GM12891 (cell line): Measurements from ENCODE around the gene PANK4.

Experiments used
- DNase-seq: peaks from one replicate; pipeline ENCODE4 v3.0.0; 2011; ENCODE audit warnings: low spot score; ENCODE audit not compliant: insufficient read length
- FAIRE-seq: peaks from 2 replicates; lab custom pipeline; 2011; peaks lifted over from hg19 to GRCh38; lab: Jason Lieb, UNC
- PAX5 ChIP-seq: IDR thresholded peaks from 2 replicates; pipeline ENCODE4 v1.6.1; 2011; ENCODE audit warnings: low read length, moderate library complexity, mild to moderate bottlenecking; ENCODE audit not compliant: insufficient read depth, severe bottlenecking
- POLR2A ChIP-seq: IDR thresholded peaks from 2 replicates; pipeline ENCODE4 v1.6.1; 2011; ENCODE audit warnings: low read depth, low read length, control low read depth
- POLR2AphosphoS5 ChIP-seq: IDR thresholded peaks from 2 replicates; pipeline ENCODE4 v1.6.1; 2011; ENCODE audit warnings: low read depth, low read length, control low read depth
- POU2F2 ChIP-seq: IDR thresholded peaks from 2 replicates; pipeline ENCODE4 v1.6.1; 2011; ENCODE audit warnings: low read depth, mild to moderate bottlenecking, control low read depth, low read length, moderate library complexity
- SPI1 ChIP-seq: IDR thresholded peaks from 2 replicates; pipeline ENCODE4 v1.6.1; 2011; ENCODE audit warnings: low read depth, low read length, control low read depth
- TAF1 ChIP-seq: IDR thresholded peaks from 2 replicates; pipeline ENCODE4 v1.6.1; 2011; ENCODE audit warnings: low read depth, low read length, control low read depth

PANK4 gene

GRCh38 chr1:2566101-2567045, 40.0 kb upstream of the PANK4 start:
- TF ChIP-seq POU2F2 = no peak
- TF ChIP-seq POLR2AphosphoS5 = no peak
- no peak for TF ChIP-seq POLR2A
- TF ChIP-seq TAF1 = no peak
- no peak for TF ChIP-seq SPI1
- TF ChIP-seq PAX5 = no peak
- DNase-seq = no peak
- FAIRE-seq = no peak

- FAIRE-seq (no peak), DNase-seq (no peak)
- TF ChIP-seq POLR2A (no peak), POLR2AphosphoS5 (no peak), TAF1 (no peak), POU2F2 (no peak), PAX5 (no peak), SPI1 (no peak)
Observed at GRCh38 chr1:2564815-2565374, 38.5 kb upstream of the PANK4 start.

GRCh38 chr1:2564006-2564814, 37.8 kb upstream of the PANK4 start:
- DNase-seq (no peak), FAIRE-seq (no peak)

DNA sequence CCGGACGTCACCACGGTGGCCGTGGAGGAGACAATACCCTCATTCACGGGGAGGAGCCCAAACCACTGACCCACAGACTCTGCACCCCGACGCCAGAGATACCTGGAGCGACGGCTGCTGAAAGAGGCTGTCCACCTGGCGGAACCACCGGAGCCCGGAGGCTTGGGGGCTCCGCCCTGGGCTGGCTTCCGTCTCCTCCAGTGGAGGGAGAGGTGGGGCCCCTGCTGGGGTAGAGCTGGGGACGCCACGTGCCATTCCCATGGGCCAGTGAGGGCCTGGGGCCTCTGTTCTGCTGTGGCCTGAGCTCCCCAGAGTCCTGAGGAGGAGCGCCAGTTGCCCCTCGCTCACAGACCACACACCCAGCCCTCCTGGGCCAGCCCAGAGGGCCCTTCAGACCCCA, 36.8 kb upstream of the PANK4 start:
- DNase-seq (no peak), FAIRE-seq (no peak)
- TF ChIP-seq POLR2A (no peak), SPI1 (no peak), TAF1 (no peak), POLR2AphosphoS5 (no peak), PAX5 (no peak), POU2F2 (no peak)

More at GRCh38 chr1:2564006-2564814, 37.8 kb upstream of the PANK4 start:
- TF ChIP-seq POLR2A (no peak), SPI1 (no peak), POU2F2 (no peak), TAF1 (no peak), PAX5 (no peak), POLR2AphosphoS5 (no peak)

GRCh38 chr1:2561898-2562895, 35.8 kb upstream of the PANK4 start:
- FAIRE-seq (no peak), DNase-seq (no peak)
- peak; percentile 37; the same call in 1 of the 2 replicates for TF ChIP-seq POLR2A
- TF ChIP-seq SPI1 = no peak

- FAIRE-seq (no peak), DNase-seq (no peak)
- TF ChIP-seq TAF1 = no peak
- no peak for TF ChIP-seq PAX5
- no peak for TF ChIP-seq SPI1
- TF ChIP-seq POLR2AphosphoS5 = no peak
- no peak for TF ChIP-seq POLR2A
- no peak for TF ChIP-seq POU2F2
Observed at GRCh38 chr1:2561446-2561845, 35.0 kb upstream of the PANK4 start.

GRCh38 chr1:2560299-2561073, 34.1 kb upstream of the PANK4 start:
- no peak for FAIRE-seq
- DNase-seq = no peak
- TF ChIP-seq POU2F2 (no peak), TAF1 (no peak), POLR2AphosphoS5 (no peak), SPI1 (no peak)

- no peak for DNase-seq
- no peak for FAIRE-seq
- TF ChIP-seq POU2F2 (no peak), PAX5 (no peak), POLR2AphosphoS5 (no peak), TAF1 (no peak), POLR2A (no peak), SPI1 (no peak)
Observed at GRCh38 chr1:2559509-2560298, 33.3 kb upstream of the PANK4 start.

DNA sequence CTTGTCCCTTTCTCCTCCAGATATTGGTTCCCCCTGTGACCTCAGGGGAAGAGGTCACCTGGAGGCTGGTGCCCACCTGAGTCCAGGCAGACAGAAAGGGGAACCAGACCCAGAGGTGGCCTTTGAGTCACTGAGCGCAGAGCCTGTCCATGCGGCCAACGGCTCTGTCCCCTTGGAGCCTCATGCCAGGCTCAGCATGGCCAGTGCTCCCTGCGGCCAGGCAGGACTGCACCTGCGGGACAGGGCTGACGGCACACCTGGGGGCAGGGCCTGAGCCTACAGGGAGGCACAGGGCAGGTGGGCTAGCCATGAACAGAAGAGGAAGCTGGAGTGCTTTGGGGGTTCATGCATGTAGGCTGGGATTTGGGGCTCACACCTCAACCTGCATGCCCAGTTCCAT, 32.5 kb upstream of the PANK4 start:
- DNase-seq = no peak
- TF ChIP-seq POLR2AphosphoS5 (no peak), SPI1 (no peak), POLR2A (no peak), PAX5 (no peak), POU2F2 (no peak), TAF1 (no peak)
- FAIRE-seq = no peak
